Loucy (cell line): ENCODE results near the gene PLCZ1.

ENCODE experiments used
- EZH2phosphoT487 ChIP-seq: fragments of 200-600 bp; IDR thresholded peaks from 2 replicates; pipeline ENCODE4 v1.6.1; 2018; ENCODE audit warnings: antibody characterized with exemption, mild to moderate bottlenecking, moderate library complexity, borderline replicate concordance
- TF ChIP-seq, protein P1 (sequence below): fragments of 200-600 bp; sonication (generic); conservative IDR thresholded peaks from 2 replicates; pipeline ENCODE4 v1.5.1; 2014; ENCODE audit warnings: mild to moderate bottlenecking, antibody characterized with exemption, low read length

- no peak for TF ChIP-seq EZH2phosphoT487
- TF ChIP-seq, protein P1, sequence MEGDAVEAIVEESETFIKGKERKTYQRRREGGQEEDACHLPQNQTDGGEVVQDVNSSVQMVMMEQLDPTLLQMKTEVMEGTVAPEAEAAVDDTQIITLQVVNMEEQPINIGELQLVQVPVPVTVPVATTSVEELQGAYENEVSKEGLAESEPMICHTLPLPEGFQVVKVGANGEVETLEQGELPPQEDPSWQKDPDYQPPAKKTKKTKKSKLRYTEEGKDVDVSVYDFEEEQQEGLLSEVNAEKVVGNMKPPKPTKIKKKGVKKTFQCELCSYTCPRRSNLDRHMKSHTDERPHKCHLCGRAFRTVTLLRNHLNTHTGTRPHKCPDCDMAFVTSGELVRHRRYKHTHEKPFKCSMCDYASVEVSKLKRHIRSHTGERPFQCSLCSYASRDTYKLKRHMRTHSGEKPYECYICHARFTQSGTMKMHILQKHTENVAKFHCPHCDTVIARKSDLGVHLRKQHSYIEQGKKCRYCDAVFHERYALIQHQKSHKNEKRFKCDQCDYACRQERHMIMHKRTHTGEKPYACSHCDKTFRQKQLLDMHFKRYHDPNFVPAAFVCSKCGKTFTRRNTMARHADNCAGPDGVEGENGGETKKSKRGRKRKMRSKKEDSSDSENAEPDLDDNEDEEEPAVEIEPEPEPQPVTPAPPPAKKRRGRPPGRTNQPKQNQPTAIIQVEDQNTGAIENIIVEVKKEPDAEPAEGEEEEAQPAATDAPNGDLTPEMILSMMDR, result no peak
Measured at GRCh38 chr12:18700271-18700670, 37.5 kb downstream of the PLCZ1 start.
